OCI-LY1 (cell line): Measurements from ENCODE around the gene OR10G7.

ENCODE experiments used
- H2AFZ ChIP-seq: fragments of 200-600 bp; sonication (generic), shearing (Covaris generic); 2 replicates; pipeline ENCODE4 v1.6.0; 2014; ENCODE audit warnings: antibody characterized with exemption, mild to moderate bottlenecking, low read length
- H3F3A ChIP-seq: fragments of 200-600 bp; sonication (generic), shearing (Covaris generic); 2 replicates; pipeline ENCODE4 v1.6.0; 2014; ENCODE audit warnings: mild to moderate bottlenecking, antibody characterized with exemption, low read length, moderate library complexity; ENCODE audit not compliant: insufficient read depth
- H3K27ac ChIP-seq: fragments of 200-600 bp; sonication (generic); 2 replicates; pipeline ENCODE4 v1.5.1; 2014; ENCODE audit warnings: low read length, mixed run types, mild to moderate bottlenecking, low read depth; ENCODE audit not compliant: poor library complexity, severe bottlenecking
- H3K27me3 ChIP-seq: fragments of 200-600 bp; sonication (generic); 2 replicates; pipeline ENCODE4 v1.6.0; 2014; ENCODE audit warnings: antibody characterized with exemption, mild to moderate bottlenecking, low read length, moderate library complexity; ENCODE audit not compliant: insufficient read depth
- H3K36me3 ChIP-seq: fragments of 200-600 bp; sonication (generic); 2 replicates; pipeline ENCODE4 v1.6.1; 2014; ENCODE audit warnings: mild to moderate bottlenecking, antibody characterized with exemption, low read length, moderate library complexity, mixed read lengths; ENCODE audit not compliant: insufficient read depth
- H3K4me1 ChIP-seq: fragments of 200-600 bp; sonication (generic); 2 replicates; pipeline ENCODE4 v1.5.1; 2014; ENCODE audit warnings: mild to moderate bottlenecking, low read length, moderate library complexity; ENCODE audit not compliant: insufficient read depth, severe bottlenecking
- H3K4me2 ChIP-seq: fragments of 200-600 bp; sonication (generic), shearing (Covaris generic); 2 replicates; pipeline ENCODE4 v1.6.1; 2014; ENCODE audit warnings: low read length
- H3K4me3 ChIP-seq: fragments of 200-600 bp; sonication (generic); 2 replicates; pipeline ENCODE4 v1.5.1; 2014; ENCODE audit warnings: low read length, low read depth, mild to moderate bottlenecking, mixed read lengths; ENCODE audit not compliant: poor library complexity, severe bottlenecking
- H3K79me2 ChIP-seq: fragments of 200-600 bp; shearing (Covaris generic); 2 replicates; pipeline ENCODE4 v1.6.1; 2016; ENCODE audit warnings: mixed run types, low read length, mixed read lengths; ENCODE audit not compliant: insufficient read depth
- H3K9ac ChIP-seq: fragments of 200-600 bp; sonication (generic), shearing (Covaris generic); 2 replicates; pipeline ENCODE4 v1.6.1; 2014; ENCODE audit warnings: mild to moderate bottlenecking, low read length, mixed read lengths
- H3K9me2 ChIP-seq: fragments of 200-600 bp; sonication (generic), shearing (Covaris generic); 2 replicates; pipeline ENCODE4 v1.6.1; 2014; ENCODE audit warnings: low read depth, mild to moderate bottlenecking, low read length, mixed read lengths
- H3K9me3 ChIP-seq: fragments of 200-600 bp; shearing (Covaris generic); 2 replicates; pipeline ENCODE4 v1.6.1; 2014; ENCODE audit warnings: low read length, mixed read lengths
- H4K20me1 ChIP-seq: fragments of 200-600 bp; sonication (generic), shearing (Covaris generic); 2 replicates; pipeline ENCODE4 v1.6.0; 2016; ENCODE audit warnings: mild to moderate bottlenecking, low read length; ENCODE audit not compliant: insufficient read depth
- CTCF ChIP-seq: fragments of 200-600 bp; sonication (generic), shearing (Covaris generic); IDR thresholded peaks from 2 replicates; pipeline ENCODE4 v1.5.1; 2017; ENCODE audit warnings: mild to moderate bottlenecking, antibody characterized with exemption, low read length, moderate library complexity, mixed read lengths
- EZH2 ChIP-seq: fragments of 200-600 bp; sonication (generic), shearing (Covaris generic); IDR thresholded peaks from 2 replicates; pipeline ENCODE4 v1.8.0; 2017; ENCODE audit warnings: borderline replicate concordance, mixed run types, mild to moderate bottlenecking, antibody characterized with exemption, low read length, moderate library complexity, mixed read lengths

The OR10G7 gene

GRCh38 chr11:124041254-124041653, at the start of gene OR10G7:
OR10G7 (minus strand) TSS chr11:124041325; CDS start chr11:124039001, 2,324 bp downstream.
- Histone ChIP-seq H3K36me3 (no peaks in the 10 kb centered on the region), H3K27me3 (no peaks in the 10 kb centered on the region), H3K9ac (no peak within 1 kb of the TSS), H3K9me2 (no peaks in the 10 kb centered on the region), H3K4me3 (no peak within 1 kb of the TSS), H4K20me1 (no peaks in the 10 kb centered on the region), H3K4me2 (no peak within 1 kb of the TSS), H3F3A (no peaks in the 10 kb centered on the region), H3K4me1 (no peaks in the 10 kb centered on the region), H3K79me2 (no peaks in the 10 kb centered on the region), H3K9me3 (no peaks in the 10 kb centered on the region), H3K27ac (no peak within 1 kb of the TSS), H2AFZ (no peak within 1 kb of the TSS)
- TF ChIP-seq EZH2 (no peak), CTCF (no peak)

GRCh38 chr11:124085997-124086846, 45.1 kb upstream of the OR10G7 start:
- H3K36me3 ChIP-seq: no peaks in the 10 kb centered on the region
- no peaks in the 10 kb centered on the region for H3K27me3 ChIP-seq
- H3F3A ChIP-seq: no peaks in the 10 kb centered on the region
- no peaks in the 10 kb centered on the region for H3K4me1 ChIP-seq
- H3K27ac ChIP-seq: no peak overlapping the region
- no peak overlapping the region for H3K4me2 ChIP-seq
- TF ChIP-seq CTCF (no peak), EZH2 (no peak)
- H3K9me2 ChIP-seq: no peaks in the 10 kb centered on the region
- no peaks in the 10 kb centered on the region for H3K79me2 ChIP-seq
- no peak overlapping the region for H3K4me3 ChIP-seq
- no peaks in the 10 kb centered on the region for H4K20me1 ChIP-seq
- no peaks in the 10 kb centered on the region for H3K9me3 ChIP-seq
- H3K9ac ChIP-seq: no peak overlapping the region
- no peak overlapping the region for H2AFZ ChIP-seq

- no peaks in the 10 kb centered on the region for H3F3A ChIP-seq
- H3K4me3 ChIP-seq: no peak overlapping the region
- H3K4me2 ChIP-seq: no peak overlapping the region
- no peaks in the 10 kb centered on the region for H3K4me1 ChIP-seq
- H3K9me3 ChIP-seq: no peaks in the 10 kb centered on the region
- TF ChIP-seq CTCF (no peak), EZH2 (no peak)
- H3K79me2 ChIP-seq: no peaks in the 10 kb centered on the region
- no peaks in the 10 kb centered on the region for H3K9me2 ChIP-seq
- H3K9ac ChIP-seq: no peak overlapping the region
- no peaks in the 10 kb centered on the region for H4K20me1 ChIP-seq
- H2AFZ ChIP-seq: no peak overlapping the region
- H3K36me3 ChIP-seq: no peaks in the 10 kb centered on the region
- H3K27ac ChIP-seq: no peak overlapping the region
- H3K27me3 ChIP-seq: no peaks in the 10 kb centered on the region
Observed at GRCh38 chr11:124085583-124085982, 44.5 kb upstream of the OR10G7 start.
